Measurements from ENCODE around the gene BACE1-AS. TPM values are rescaled to one million over a fixed set of nuclear protein-coding genes. Genes with fewer than 3 reads are reported as not detected.

BACE1-AS gene
- total RNA-seq, 1 experiment from 2014 or later = 10.8 TPM

DNA sequence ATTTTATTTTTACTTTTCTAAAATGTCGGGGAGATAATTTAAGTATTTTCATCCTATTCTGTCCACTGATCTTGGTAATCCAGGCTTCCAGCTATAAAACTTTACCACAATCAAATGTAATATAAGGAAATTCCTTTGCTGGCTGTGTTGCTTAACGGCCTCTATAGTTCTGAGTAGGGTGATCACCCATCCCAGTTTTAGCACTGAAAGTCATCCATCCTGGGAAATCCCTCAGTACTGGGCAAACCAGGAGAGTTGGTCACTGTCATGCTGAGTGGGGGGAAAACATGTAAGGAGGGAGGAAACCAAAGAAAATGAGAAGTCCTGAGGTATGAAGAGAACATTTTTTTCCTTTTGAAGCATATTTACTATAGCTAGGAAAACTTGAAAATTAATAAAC lies 12.8 kb upstream of the BACE1-AS start:
- H3K36me3 ChIP-seq (ENCODE audit: control insufficient read depth, insufficient read depth, low read length) = no peaks in the 10 kb centered on the region; the same call in 1 of the 2 replicates
- TF ChIP-seq, protein P1, sequence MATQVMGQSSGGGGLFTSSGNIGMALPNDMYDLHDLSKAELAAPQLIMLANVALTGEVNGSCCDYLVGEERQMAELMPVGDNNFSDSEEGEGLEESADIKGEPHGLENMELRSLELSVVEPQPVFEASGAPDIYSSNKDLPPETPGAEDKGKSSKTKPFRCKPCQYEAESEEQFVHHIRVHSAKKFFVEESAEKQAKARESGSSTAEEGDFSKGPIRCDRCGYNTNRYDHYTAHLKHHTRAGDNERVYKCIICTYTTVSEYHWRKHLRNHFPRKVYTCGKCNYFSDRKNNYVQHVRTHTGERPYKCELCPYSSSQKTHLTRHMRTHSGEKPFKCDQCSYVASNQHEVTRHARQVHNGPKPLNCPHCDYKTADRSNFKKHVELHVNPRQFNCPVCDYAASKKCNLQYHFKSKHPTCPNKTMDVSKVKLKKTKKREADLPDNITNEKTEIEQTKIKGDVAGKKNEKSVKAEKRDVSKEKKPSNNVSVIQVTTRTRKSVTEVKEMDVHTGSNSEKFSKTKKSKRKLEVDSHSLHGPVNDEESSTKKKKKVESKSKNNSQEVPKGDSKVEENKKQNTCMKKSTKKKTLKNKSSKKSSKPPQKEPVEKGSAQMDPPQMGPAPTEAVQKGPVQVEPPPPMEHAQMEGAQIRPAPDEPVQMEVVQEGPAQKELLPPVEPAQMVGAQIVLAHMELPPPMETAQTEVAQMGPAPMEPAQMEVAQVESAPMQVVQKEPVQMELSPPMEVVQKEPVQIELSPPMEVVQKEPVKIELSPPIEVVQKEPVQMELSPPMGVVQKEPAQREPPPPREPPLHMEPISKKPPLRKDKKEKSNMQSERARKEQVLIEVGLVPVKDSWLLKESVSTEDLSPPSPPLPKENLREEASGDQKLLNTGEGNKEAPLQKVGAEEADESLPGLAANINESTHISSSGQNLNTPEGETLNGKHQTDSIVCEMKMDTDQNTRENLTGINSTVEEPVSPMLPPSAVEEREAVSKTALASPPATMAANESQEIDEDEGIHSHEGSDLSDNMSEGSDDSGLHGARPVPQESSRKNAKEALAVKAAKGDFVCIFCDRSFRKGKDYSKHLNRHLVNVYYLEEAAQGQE (IDR thresholded peaks at IDR 0.05; ENCODE audit: insufficient read depth in 1 of 2, low read depth in 2 of 2, low read length in 1 of 2) = no peak
- TF ChIP-seq TCF7L2 (IDR thresholded peaks at IDR 0.05; ENCODE audit: low read depth, low read length) = no peak
- TF ChIP-seq, protein P2, sequence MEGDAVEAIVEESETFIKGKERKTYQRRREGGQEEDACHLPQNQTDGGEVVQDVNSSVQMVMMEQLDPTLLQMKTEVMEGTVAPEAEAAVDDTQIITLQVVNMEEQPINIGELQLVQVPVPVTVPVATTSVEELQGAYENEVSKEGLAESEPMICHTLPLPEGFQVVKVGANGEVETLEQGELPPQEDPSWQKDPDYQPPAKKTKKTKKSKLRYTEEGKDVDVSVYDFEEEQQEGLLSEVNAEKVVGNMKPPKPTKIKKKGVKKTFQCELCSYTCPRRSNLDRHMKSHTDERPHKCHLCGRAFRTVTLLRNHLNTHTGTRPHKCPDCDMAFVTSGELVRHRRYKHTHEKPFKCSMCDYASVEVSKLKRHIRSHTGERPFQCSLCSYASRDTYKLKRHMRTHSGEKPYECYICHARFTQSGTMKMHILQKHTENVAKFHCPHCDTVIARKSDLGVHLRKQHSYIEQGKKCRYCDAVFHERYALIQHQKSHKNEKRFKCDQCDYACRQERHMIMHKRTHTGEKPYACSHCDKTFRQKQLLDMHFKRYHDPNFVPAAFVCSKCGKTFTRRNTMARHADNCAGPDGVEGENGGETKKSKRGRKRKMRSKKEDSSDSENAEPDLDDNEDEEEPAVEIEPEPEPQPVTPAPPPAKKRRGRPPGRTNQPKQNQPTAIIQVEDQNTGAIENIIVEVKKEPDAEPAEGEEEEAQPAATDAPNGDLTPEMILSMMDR (IDR thresholded peaks at IDR 0.05) = no peak
- TF ChIP-seq POLR2AphosphoS5 (IDR thresholded peaks at IDR 0.05; ENCODE audit: low read depth, low read length) = no peak
- no peak for TF ChIP-seq SIN3A (IDR thresholded peaks at IDR 0.05; ENCODE audit: borderline replicate concordance, insufficient read depth, low read depth, low read length)
- CTCF ChIA-PET = no interaction called here
- H3K27ac ChIP-seq (ENCODE audit: low read length) = no peak overlapping the region
- no peak for DNase-seq (ENCODE audit: low read depth, low spot score)
- H3K27me3 ChIP-seq (ENCODE audit: control insufficient read depth, insufficient read depth, low read length) = no peaks in the 10 kb centered on the region
- no TSS peak for BruUV-seq (replicated peaks)
- POLR2A ChIA-PET = no interaction called here
- in situ Hi-C loops (cut with HindIII; ENCODE audit: low pct_unique_long_range_greater_than_20kb, low sequenced_read_pairs) (no loop called here), intact Hi-C loops (cut with micrococcal nuclease; ENCODE audit: unreplicated experiment) (no loop called here)
- no peaks in the 10 kb centered on the region for H3K4me1 ChIP-seq (ENCODE audit: control insufficient read depth, insufficient read depth, low read length)
- no peaks in the 10 kb centered on the region for H3K9me3 ChIP-seq (ENCODE audit: control insufficient read depth, insufficient read depth, low read depth, low read length)
- H3K4me3 ChIP-seq (ENCODE audit: low read depth in 2 of 2, low read length in 2 of 2) = no peak overlapping the region
- no peak for ATAC-seq

DNA sequence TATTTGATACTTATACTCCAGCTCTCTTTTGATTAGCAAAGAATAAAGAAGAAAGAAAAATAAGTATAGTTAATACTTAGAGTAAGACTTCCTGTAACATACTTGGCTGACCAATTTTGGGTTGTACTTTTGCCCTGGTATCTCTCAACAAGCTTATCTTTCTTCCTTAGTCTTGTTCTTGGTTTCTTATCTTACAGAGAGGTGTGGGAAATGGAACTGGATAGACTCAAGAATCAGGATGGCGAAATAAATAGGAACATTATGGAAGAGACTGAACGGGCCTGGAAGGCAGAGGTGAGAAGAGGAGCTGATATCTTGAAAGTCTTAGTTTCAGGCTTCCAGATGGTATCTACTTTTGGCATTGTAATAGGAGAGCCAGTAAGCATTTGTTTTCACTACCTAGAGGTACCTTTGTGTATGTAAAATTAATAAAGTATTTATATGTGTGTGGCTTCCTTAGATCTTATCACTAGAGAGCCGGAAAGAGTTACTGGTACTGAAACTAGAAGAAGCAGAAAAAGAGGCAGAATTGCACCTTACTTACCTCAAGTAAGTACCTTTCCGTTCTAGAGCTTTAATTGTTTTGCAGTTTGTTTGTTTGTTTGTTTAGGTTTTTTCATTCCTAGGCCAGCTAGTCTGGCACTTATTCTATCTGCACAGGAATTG lies 11.3 kb upstream of the BACE1-AS start:
- no peaks in the 10 kb centered on the region for H3K27me3 ChIP-seq (ENCODE audit: control insufficient read depth, insufficient read depth, low read length)
- H3K4me3 ChIP-seq (ENCODE audit: low read depth in 2 of 2, low read length in 2 of 2) = no peak overlapping the region
- in situ Hi-C loops (cut with HindIII; ENCODE audit: low pct_unique_long_range_greater_than_20kb, low sequenced_read_pairs) (no loop called here), intact Hi-C loops (cut with micrococcal nuclease; ENCODE audit: unreplicated experiment) (no loop called here)
- no TSS peak for BruUV-seq (replicated peaks)
- CTCF ChIA-PET = no interaction called here
- DNase-seq (ENCODE audit: low read depth, low spot score) = no peak
- TF ChIP-seq TCF7L2 (IDR thresholded peaks at IDR 0.05; ENCODE audit: low read depth, low read length) = no peak
- no peak for TF ChIP-seq SIN3A (IDR thresholded peaks at IDR 0.05; ENCODE audit: borderline replicate concordance, insufficient read depth, low read depth, low read length)
- no peaks in the 10 kb centered on the region for H3K4me1 ChIP-seq (ENCODE audit: control insufficient read depth, insufficient read depth, low read length)
- H3K36me3 ChIP-seq (ENCODE audit: control insufficient read depth, insufficient read depth, low read length) = no peaks in the 10 kb centered on the region; the same call in 1 of the 2 replicates
- no peaks in the 10 kb centered on the region for H3K9me3 ChIP-seq (ENCODE audit: control insufficient read depth, insufficient read depth, low read depth, low read length)
- no peak overlapping the region for H3K27ac ChIP-seq (ENCODE audit: low read length)
- POLR2A ChIA-PET = interaction anchor here (0.6 kb wide), 1 partner anchor 38 kb away, joined by 3 read pairs; no protein-coding TSS in a partner anchor
- ATAC-seq = no peak

DNA sequence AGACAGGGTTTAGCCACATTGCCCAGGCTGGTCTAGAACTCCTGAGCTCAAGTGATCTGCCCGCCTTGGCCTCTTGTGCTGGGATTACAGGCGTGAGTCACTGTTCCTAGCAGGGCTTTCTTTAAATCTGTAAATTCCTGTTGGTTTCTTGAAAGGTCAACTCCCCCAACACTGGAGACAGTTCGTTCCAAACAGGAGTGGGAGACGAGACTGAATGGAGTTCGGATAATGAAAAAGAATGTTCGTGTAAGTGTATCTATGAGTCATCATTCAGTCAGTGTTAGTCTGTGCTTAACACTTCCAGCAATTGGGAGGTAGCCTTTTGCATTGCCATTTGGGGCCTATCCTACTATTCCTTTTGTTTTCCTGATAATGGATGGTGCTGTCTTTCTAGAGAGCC lies 10.0 kb upstream of the BACE1-AS start:
- ATAC-seq (peak; percentile 79), DNase-seq (ENCODE audit: low read depth, low spot score) (no peak)
- Histone ChIP-seq H3K4me1 (ENCODE audit: control insufficient read depth, insufficient read depth, low read length) (no peaks in the 10 kb centered on the region), H3K27ac (ENCODE audit: low read length) (no peak overlapping the region), H3K36me3 (ENCODE audit: control insufficient read depth, insufficient read depth, low read length) (peaks cover 3% of the 10 kb centered on the region; the same call in 1 of the 2 replicates), H3K9me3 (ENCODE audit: control insufficient read depth, insufficient read depth, low read depth, low read length) (no peaks in the 10 kb centered on the region), H3K27me3 (ENCODE audit: control insufficient read depth, insufficient read depth, low read length) (no peaks in the 10 kb centered on the region), H3K4me3 (ENCODE audit: low read depth in 2 of 2, low read length in 2 of 2) (no peak overlapping the region)
- no peak for TF ChIP-seq TCF7L2 (IDR thresholded peaks at IDR 0.05; ENCODE audit: low read depth, low read length)
- CTCF ChIA-PET = no interaction called here
- POLR2A ChIA-PET = no interaction called here
- intact Hi-C loops (cut with micrococcal nuclease; ENCODE audit: unreplicated experiment) (no loop called here), in situ Hi-C loops (cut with HindIII; ENCODE audit: low pct_unique_long_range_greater_than_20kb, low sequenced_read_pairs) (no loop called here)
- BruUV-seq (replicated peaks) = no TSS peak
